Measurements from ENCODE around the gene TAS1R2. TPM values are rescaled to one million over a fixed set of nuclear protein-coding genes. Genes with fewer than 3 reads are reported as not detected.
A peak's percentile ranks its signal among the peaks of the same experiment; 100 is the strongest.

The TAS1R2 gene
- total RNA-seq, 2 donors from 2014 or later: not detected

- H3K36me3 Mint-ChIP-seq: no peaks in the 10 kb centered on the region
- DNase-seq (ENCODE audit: low spot score in 2 of 2): no peak
- no peaks in the 10 kb centered on the region for H3K9me3 Mint-ChIP-seq
- no peak for ATAC-seq
- H3K27ac Mint-ChIP-seq: no peak overlapping the region
Observed at GRCh38 chr1:18802231-18802630, 57.2 kb downstream of the TAS1R2 start.

GRCh38 chr1:18800258-18800657 lies 59.2 kb downstream of the TAS1R2 start:
- Mint-ChIP-seq H3K9me3 (no peaks in the 10 kb centered on the region), H3K36me3 (no peaks in the 10 kb centered on the region), H3K27ac (no peak overlapping the region)
- no peak for ATAC-seq
- DNase-seq (ENCODE audit: low spot score in 2 of 2): no peak

- H3K36me3 Mint-ChIP-seq: no peaks in the 10 kb centered on the region
- H3K9me3 Mint-ChIP-seq: no peaks in the 10 kb centered on the region
- no peak for ATAC-seq
Observed at GRCh38 chr1:18799454-18799853, 60.0 kb downstream of the TAS1R2 start.

GRCh38 chr1:18798946-18799345 lies 60.5 kb downstream of the TAS1R2 start:
- DNase-seq (ENCODE audit: low spot score in 2 of 2) (no peak), ATAC-seq (no peak)
- no peaks in the 10 kb centered on the region for H3K36me3 Mint-ChIP-seq
- H3K27ac Mint-ChIP-seq: no peak overlapping the region
- no peaks in the 10 kb centered on the region for H3K9me3 Mint-ChIP-seq

More at GRCh38 chr1:18799454-18799853, 60.0 kb downstream of the TAS1R2 start:
- H3K27ac Mint-ChIP-seq: no peak overlapping the region
- DNase-seq (ENCODE audit: low spot score in 2 of 2): no peak

- DNase-seq (ENCODE audit: low spot score in 2 of 2) (no peak), ATAC-seq (no peak)
- Mint-ChIP-seq H3K36me3 (no peaks in the 10 kb centered on the region), H3K9me3 (no peaks in the 10 kb centered on the region), H3K27ac (no peak overlapping the region)
Observed at GRCh38 chr1:18798533-18798932, 60.9 kb downstream of the TAS1R2 start.

GRCh38 chr1:18796950-18797349 lies 62.5 kb downstream of the TAS1R2 start:
- no peaks in the 10 kb centered on the region for H3K36me3 Mint-ChIP-seq
- DNase-seq (ENCODE audit: low spot score in 2 of 2) (no peak), ATAC-seq (no peak)
- H3K27ac Mint-ChIP-seq: no peak overlapping the region
- H3K9me3 Mint-ChIP-seq: no peaks in the 10 kb centered on the region

- no peaks in the 10 kb centered on the region for H3K9me3 Mint-ChIP-seq
- no peak for ATAC-seq
- no peak for DNase-seq (ENCODE audit: low spot score in 2 of 2)
- H3K36me3 Mint-ChIP-seq: no peaks in the 10 kb centered on the region
- peak overlapping the region in 1 of 2 donors; percentile 72 for H3K27ac Mint-ChIP-seq
Observed at GRCh38 chr1:18795002-18795689, 64.3 kb downstream of the TAS1R2 start.

GRCh38 chr1:18794561-18794960 lies 64.9 kb downstream of the TAS1R2 start:
- Mint-ChIP-seq H3K9me3 (no peaks in the 10 kb centered on the region), H3K27ac (no peak overlapping the region), H3K36me3 (no peaks in the 10 kb centered on the region)
- DNase-seq (ENCODE audit: low spot score in 2 of 2) (no peak), ATAC-seq (no peak)

GRCh38 chr1:18794051-18794450 lies 65.4 kb downstream of the TAS1R2 start:
- no peaks in the 10 kb centered on the region for H3K9me3 Mint-ChIP-seq
- no peaks in the 10 kb centered on the region for H3K36me3 Mint-ChIP-seq
- ATAC-seq (no peak), DNase-seq (ENCODE audit: low spot score in 2 of 2) (no peak)
- H3K27ac Mint-ChIP-seq: no peak overlapping the region

- no peak for ATAC-seq
- no peaks in the 10 kb centered on the region for H3K36me3 Mint-ChIP-seq
- no peak overlapping the region for H3K27ac Mint-ChIP-seq
- DNase-seq (ENCODE audit: low spot score in 2 of 2): no peak
- H3K9me3 Mint-ChIP-seq: no peaks in the 10 kb centered on the region
Observed at GRCh38 chr1:18793164-18793563, 66.3 kb downstream of the TAS1R2 start.

GRCh38 chr1:18792747-18793146 lies 66.7 kb downstream of the TAS1R2 start:
- ATAC-seq: no peak
- no peak for DNase-seq (ENCODE audit: low spot score in 2 of 2)
- no peak overlapping the region for H3K27ac Mint-ChIP-seq
- no peaks in the 10 kb centered on the region for H3K36me3 Mint-ChIP-seq
- H3K9me3 Mint-ChIP-seq: no peaks in the 10 kb centered on the region

Other genes with a start within 250 kb of the TAS1R2 start
- not detected for gene PAX7, start 228.8 kb downstream of the TAS1R2 start, total RNA-seq
- 1 to 10 TPM; 7.4 to 9.8 TPM for gene ALDH4A1, start 42.9 kb upstream of the TAS1R2 start, total RNA-seq
- gene IFFO2, start 97.0 kb upstream of the TAS1R2 start, total RNA-seq: 10 to 100 TPM; 27.3 to 41.7 TPM

Measured in activated naive CD4-positive, alpha-beta T cell treated with anti-CD3 and anti-CD28 coated beads, Interleukin-2, amount 50 U/mL, for 72 hours (primary cell).